Activated CD4-positive, CD25-positive, alpha-beta regulatory T cell treated with anti-CD3 and anti-CD28 coated beads, Interleukin-2, amount 50 U/mL, for 24 hours (primary cell): Measurements from ENCODE around the gene RFT1.
A peak's percentile ranks its signal among the peaks of the same experiment; 100 is the strongest.
"Not testable (repeated sequence)": the region's sequence is repeated elsewhere in the genome, so short reads cannot be mapped to it uniquely, and the experiment has no call there.

Source experiments
- ATAC-seq, 2 donors: fragments of 150-1000 bp; cut with Tn5 transposase; one replicate each; pipeline ENCODE4 v1.10.0; 2021; ENCODE audit warnings: mild to moderate bottlenecking in 1 of 2, moderate library complexity in 1 of 2

RFT1 gene

GRCh38 chr3:53065841-53066480 is 64.3 kb downstream of the RFT1 start:
- no peak for ATAC-seq

DNA sequence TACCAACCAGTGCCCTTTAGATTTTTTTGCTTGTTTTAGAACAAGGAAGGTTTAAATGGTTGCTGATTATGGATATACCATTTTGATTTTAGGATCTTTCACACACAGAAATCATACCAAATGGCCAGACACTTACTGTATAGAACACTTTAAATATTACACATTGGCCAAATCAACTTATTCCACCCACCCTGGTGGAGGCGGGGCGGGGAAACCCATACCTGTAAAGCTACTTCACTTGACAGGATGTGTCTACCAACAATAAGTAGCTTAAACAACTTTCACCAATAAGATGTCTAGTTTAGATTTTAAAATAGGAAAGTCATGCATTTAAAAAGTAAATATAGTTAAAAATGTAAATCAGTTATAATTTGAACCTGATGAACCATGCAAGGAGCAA is 67.3 kb downstream of the RFT1 start:
- no peak for ATAC-seq

GRCh38 chr3:53056442-53056841 is 73.8 kb downstream of the RFT1 start:
- no peak for ATAC-seq

DNA sequence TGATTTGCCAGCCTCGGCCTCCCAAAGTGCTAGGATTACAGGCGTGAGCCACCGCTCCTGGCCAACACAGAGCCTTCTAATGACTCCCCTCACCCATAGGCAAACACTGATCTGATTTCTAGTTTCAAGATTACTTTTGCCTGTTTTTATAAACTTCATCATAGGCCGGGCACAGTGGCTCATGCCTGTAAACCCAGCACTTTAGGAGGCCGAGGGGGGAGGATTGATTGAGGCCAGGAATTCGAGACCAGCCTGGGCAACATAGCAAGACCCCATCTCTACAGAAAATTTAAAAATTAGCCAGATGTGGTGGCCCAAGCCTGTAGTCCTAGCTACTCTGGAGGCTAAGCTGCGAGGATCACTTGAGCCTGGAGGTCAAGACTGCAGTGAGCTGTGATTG is 76.0 kb downstream of the RFT1 start:
- not testable (repeated sequence) for ATAC-seq

DNA sequence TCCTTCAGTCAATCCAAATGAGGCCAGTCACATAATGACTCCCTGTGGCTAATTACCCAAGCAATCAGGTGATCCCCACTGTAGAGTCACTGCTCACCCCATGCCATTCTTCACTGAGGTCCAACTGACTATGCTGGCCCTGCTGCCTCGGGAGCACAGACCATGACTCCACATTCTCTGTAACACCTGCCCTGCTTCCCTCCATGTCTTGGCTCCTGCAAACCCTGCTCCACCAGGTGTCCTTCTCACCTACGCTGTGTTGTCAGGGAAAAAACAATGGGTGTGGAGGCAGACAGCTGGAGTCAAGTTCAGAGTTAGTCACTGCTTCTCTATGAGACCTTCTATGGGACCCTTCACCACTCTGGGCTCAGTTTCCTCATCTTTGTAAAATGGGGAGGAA is 78.3 kb downstream of the RFT1 start:
- no peak for ATAC-seq

DNA sequence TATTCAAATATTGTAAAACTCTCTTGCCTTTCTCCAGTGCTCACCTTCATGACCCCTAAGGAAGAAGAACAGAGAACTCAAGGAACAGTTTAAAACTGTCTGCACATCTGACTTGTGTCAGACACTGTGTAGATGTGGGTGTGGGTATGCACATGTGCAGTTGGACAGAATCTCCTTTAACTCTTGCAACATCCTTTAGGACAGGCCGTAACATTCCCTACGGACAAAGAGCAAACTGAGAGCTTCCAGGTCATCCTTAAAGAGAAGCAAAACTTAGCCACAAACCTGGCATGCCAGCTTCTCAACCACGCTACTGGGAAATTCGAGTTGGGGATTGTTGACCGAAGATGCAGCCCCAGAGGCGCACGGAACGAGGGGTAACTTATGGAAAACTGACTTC is 80.2 kb downstream of the RFT1 start:
- no peak for ATAC-seq

DNA sequence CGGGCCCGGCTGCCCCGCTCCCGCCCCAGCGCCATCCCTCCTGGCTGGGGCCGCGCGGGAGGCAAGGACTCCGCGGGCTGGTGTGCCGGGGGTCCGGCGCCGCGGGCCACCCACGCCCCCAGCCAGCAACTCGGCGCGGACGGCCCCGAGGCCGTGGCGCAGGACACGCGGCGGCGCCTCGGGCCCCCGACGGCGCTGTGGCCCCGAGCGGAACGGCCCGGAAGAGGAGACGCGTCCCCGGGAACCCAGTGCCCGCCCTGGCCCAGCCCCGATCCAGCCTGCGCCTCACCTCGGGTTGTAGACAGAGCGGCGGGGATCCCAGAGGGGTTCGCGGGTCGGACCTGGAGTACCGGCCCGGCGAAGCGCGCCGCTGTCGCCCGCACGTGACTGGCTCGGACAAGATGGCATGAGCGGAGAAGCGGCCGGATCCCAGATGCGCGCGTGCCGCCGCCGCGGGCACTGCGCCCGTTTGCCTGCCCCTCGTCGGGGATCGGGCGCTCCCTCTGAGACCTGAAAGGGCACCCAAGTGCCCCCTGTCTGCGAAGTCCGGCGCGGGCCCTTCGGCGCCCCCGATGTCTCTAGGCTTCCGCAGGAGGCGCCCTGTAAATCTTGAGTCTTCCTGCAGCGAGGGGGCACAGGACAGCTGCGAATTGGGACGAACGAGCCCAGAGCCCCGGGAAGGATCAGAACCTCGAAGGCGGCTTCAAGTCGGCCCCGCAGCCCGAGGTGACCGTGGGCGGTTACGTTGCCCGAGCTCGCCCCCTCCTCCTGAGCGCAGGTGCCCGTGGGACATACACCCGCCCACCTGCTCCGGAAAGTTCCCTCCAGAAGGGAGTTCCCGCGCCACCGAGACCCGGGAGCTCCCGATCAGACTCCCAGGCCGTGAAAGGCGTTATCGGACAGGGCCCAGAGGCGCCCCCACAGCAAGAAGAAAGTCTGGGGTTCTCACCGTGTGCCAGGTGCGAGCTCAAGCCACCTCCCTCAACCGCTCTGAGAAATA is 83.8 kb downstream of the RFT1 start:
- ATAC-seq, result peak; percentile 37 to 54

GRCh38 chr3:53045518-53046170 is 84.6 kb downstream of the RFT1 start, which contains the start of gene SFMBT1:
TSS of gene SFMBT1 (minus strand) at chr3:53046073. CDS start at chr3:52969128, 76,945 bp downstream.
- ATAC-seq, result peak; percentile 59 to 61

GRCh38 chr3:53044711-53045517 is 85.3 kb downstream of the RFT1 start:
- peak; percentile 34 to 37 for ATAC-seq

- no peak for ATAC-seq
These were observed 85.9 kb downstream of the RFT1 start for GRCh38 chr3:53044371-53044710.

- ATAC-seq, result no peak
These were observed 86.5 kb downstream of the RFT1 start for GRCh38 chr3:53043738-53044137.

- ATAC-seq, result no peak
These were observed 87.6 kb downstream of the RFT1 start for GRCh38 chr3:53042651-53043050.

GRCh38 chr3:53040351-53040820 is 89.8 kb downstream of the RFT1 start:
- peak in 1 of 2 donors; percentile 39 for ATAC-seq

DNA sequence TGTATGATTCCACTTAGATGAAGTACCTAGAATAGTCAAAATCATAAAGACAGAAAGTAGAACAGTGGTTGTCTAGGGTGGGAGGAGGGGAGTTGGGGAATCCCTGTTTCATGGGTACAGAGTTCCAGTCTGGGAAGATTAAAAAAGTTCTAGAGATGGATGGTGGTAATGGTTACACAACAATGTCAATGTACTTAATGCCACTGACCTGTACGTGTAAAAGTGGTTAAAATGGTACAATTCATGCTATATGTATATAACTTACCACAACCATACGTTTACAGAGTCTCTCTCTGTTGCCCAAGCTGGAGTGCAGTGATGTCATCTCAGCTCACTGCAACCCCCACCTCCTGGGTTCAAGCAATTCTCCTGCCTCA is 90.9 kb downstream of the RFT1 start:
- ATAC-seq, result no peak

DNA sequence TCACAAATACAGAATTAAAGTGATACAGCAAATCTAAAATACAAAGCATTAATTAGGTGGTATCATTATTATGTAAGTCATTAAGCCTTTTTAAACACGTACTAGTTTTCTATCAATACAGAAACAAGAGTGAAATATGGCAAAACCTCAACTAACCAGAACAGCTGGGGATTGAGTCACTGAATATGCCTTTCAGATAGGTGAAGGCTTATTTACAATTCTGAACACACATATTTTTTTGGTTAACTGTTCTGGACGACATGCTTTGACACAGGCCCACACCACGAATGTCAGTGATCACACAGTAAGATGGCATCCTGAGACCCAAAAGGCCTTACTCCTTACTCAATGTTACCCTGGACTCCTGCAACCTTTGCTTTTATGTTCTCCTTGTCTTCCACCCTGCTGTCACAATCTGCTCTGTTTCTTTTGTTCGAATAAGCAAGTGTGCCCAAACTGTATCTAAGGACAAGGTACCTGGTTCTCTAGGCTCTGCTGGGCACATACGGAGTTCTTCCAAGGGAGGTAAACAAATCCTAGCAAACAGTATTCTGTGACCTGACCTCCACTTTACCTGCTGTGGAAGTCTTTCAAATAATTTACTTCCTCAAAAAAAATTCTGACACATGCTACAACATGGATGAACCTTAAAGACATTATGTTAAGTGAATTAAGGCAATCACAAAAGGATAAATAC is 91.4 kb downstream of the RFT1 start:
- peak in 1 of 2 donors; percentile 31 for ATAC-seq
